ENCODE results near the gene DNAH1. TPM values are rescaled to one million over a fixed set of nuclear protein-coding genes. Genes with fewer than 3 reads are reported as not detected.

The DNAH1 gene
- polyA plus RNA-seq, 1 donor (not counting 4 experiments of a cell fraction or from before 2014, with no cell fraction given) = 0.33 TPM

DNA sequence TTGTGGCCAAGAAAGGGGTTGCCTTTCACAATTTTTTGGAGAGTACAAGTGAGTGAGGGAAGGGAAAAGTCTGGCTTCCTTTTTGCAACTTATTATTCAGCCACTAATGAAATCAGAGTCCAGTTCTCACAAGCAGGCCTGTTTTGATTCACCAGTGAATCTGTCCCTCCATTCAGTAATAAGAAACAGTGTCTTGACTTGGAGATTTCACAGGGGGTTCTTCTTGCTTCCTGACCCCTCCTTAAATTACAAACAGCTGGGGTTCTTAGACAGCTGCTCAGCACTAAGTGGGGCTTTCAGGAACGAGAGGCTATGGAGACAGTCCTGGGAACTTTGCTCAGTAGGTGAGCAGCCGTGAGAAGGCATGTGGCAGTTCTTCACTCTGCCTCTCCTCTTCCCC is 104.3 kb downstream of the DNAH1 start:
- H3K4me3 ChIP-seq (ENCODE audit: control insufficient read depth in 2 of 3, extremely low read depth in 1 of 3, insufficient read depth in 2 of 3, low read depth in 1 of 3, low read length in 3 of 3) = no peak overlapping the region
- no peaks in the 10 kb centered on the region for H3K79me2 ChIP-seq (ENCODE audit: control insufficient read depth, insufficient read depth, low read length)
- no peak overlapping the region for H3K27ac ChIP-seq (ENCODE audit: control insufficient read depth, insufficient read depth, low read length)
- FAIRE-seq (no peak), DNase-seq (ENCODE audit: low read depth, low spot score) (no peak)
- H3K9me1 ChIP-seq (ENCODE audit: control insufficient read depth, extremely low read depth, insufficient read depth, low read length) = no peaks in the 10 kb centered on the region
- dilution Hi-C loops (cut with MboI; ENCODE audit: extremely low pct_ligation_motif_present, low sequenced_read_pairs) = no loop called here
- peaks cover 3 to 4% of the 10 kb centered on the region in 2 experiments for H3K36me3 ChIP-seq (ENCODE audit: control insufficient read depth in 2 of 2, extremely low read depth in 1 of 2, insufficient read depth in 2 of 2, low read length in 2 of 2)
- H3K4me2 ChIP-seq (ENCODE audit: control insufficient read depth, extremely low read depth, insufficient read depth, low read depth, low read length) = no peak overlapping the region
- no peak overlapping the region for H3K9ac ChIP-seq (ENCODE audit: control insufficient read depth, extremely low read depth, insufficient read depth, low read length)
- TF ChIP-seq, protein P1, sequence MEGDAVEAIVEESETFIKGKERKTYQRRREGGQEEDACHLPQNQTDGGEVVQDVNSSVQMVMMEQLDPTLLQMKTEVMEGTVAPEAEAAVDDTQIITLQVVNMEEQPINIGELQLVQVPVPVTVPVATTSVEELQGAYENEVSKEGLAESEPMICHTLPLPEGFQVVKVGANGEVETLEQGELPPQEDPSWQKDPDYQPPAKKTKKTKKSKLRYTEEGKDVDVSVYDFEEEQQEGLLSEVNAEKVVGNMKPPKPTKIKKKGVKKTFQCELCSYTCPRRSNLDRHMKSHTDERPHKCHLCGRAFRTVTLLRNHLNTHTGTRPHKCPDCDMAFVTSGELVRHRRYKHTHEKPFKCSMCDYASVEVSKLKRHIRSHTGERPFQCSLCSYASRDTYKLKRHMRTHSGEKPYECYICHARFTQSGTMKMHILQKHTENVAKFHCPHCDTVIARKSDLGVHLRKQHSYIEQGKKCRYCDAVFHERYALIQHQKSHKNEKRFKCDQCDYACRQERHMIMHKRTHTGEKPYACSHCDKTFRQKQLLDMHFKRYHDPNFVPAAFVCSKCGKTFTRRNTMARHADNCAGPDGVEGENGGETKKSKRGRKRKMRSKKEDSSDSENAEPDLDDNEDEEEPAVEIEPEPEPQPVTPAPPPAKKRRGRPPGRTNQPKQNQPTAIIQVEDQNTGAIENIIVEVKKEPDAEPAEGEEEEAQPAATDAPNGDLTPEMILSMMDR (optimal IDR thresholded peaks at IDR 0.05 in 1 of 3, IDR thresholded peaks at IDR 0.05 in 1 of 3, conservative IDR thresholded peaks at IDR 0.05 in 1 of 3; ENCODE audit: extremely low read depth in 1 of 3, insufficient read depth in 2 of 3, low read length in 3 of 3) = no peak
- TF ChIP-seq EZH2 (IDR thresholded peaks at IDR 0.05; ENCODE audit: low read length) = no peak
- H4K20me1 ChIP-seq (ENCODE audit: control insufficient read depth, extremely low read depth, insufficient read depth, low read length) = no peaks in the 10 kb centered on the region
- H3K4me1 ChIP-seq (ENCODE audit: control insufficient read depth, extremely low read depth, insufficient read depth, low read length) = no peaks in the 10 kb centered on the region
- H3K27me3 ChIP-seq (ENCODE audit: control insufficient read depth, extremely low read depth, insufficient read depth, low read length) = no peaks in the 10 kb centered on the region
- H3K9me3 ChIP-seq (ENCODE audit: control insufficient read depth, low read depth, low read length) = no peaks in the 10 kb centered on the region
- H2AFZ ChIP-seq (ENCODE audit: control insufficient read depth, low read length) = no peak overlapping the region

DNA sequence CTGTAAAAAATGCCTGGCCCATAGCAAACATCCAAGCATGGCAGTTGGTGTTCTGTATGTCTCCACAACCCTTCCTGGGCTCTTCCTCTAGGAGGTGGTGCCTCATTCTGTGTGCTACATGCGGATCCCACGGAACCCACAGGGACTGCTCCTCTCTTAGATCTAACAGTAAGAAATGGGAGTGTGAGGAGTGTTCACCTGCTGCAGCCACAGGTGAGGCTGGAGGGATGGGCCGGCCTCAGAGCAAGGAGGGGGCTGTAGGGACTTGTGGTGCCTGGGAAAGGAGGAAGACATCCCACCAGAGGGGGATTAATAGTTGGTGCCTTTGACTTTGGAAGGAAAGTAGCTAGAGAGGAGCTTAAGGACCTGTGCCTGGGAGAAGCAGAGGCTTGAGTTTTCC is 106.5 kb downstream of the DNAH1 start:
- Histone ChIP-seq H3K4me1 (ENCODE audit: control insufficient read depth, extremely low read depth, insufficient read depth, low read length) (no peaks in the 10 kb centered on the region), H3K9ac (ENCODE audit: control insufficient read depth, extremely low read depth, insufficient read depth, low read length) (no peak overlapping the region), H3K36me3 (ENCODE audit: control insufficient read depth in 2 of 2, extremely low read depth in 1 of 2, insufficient read depth in 2 of 2, low read length in 2 of 2) (peaks cover 1 to 4% of the 10 kb centered on the region in 2 experiments), H3K79me2 (ENCODE audit: control insufficient read depth, insufficient read depth, low read length) (no peaks in the 10 kb centered on the region), H3K9me3 (ENCODE audit: control insufficient read depth, low read depth, low read length) (no peaks in the 10 kb centered on the region), H4K20me1 (ENCODE audit: control insufficient read depth, extremely low read depth, insufficient read depth, low read length) (no peaks in the 10 kb centered on the region), H2AFZ (ENCODE audit: control insufficient read depth, low read length) (no peak overlapping the region), H3K27me3 (ENCODE audit: control insufficient read depth, extremely low read depth, insufficient read depth, low read length) (no peaks in the 10 kb centered on the region), H3K27ac (ENCODE audit: control insufficient read depth, insufficient read depth, low read length) (no peak overlapping the region), H3K4me2 (ENCODE audit: control insufficient read depth, extremely low read depth, insufficient read depth, low read depth, low read length) (no peak overlapping the region), H3K9me1 (ENCODE audit: control insufficient read depth, extremely low read depth, insufficient read depth, low read length) (no peaks in the 10 kb centered on the region), H3K4me3 (ENCODE audit: control insufficient read depth in 2 of 3, extremely low read depth in 1 of 3, insufficient read depth in 2 of 3, low read depth in 1 of 3, low read length in 3 of 3) (no peak overlapping the region)
- TF ChIP-seq, protein P1 (optimal IDR thresholded peaks at IDR 0.05 in 1 of 3, IDR thresholded peaks at IDR 0.05 in 1 of 3, conservative IDR thresholded peaks at IDR 0.05 in 1 of 3; ENCODE audit: extremely low read depth in 1 of 3, insufficient read depth in 2 of 3, low read length in 3 of 3) = no peak
- no peak for TF ChIP-seq EZH2 (IDR thresholded peaks at IDR 0.05; ENCODE audit: low read length)
- no peak for DNase-seq (ENCODE audit: low read depth, low spot score)
- no peak for FAIRE-seq
- dilution Hi-C loops (cut with MboI; ENCODE audit: extremely low pct_ligation_motif_present, low sequenced_read_pairs) = no loop called here

Data from keratinocyte (primary cell).